Prostate gland (tissue), 2 donors: ENCODE measurements around the gene CBFA2T3.

ENCODE experiments used
- CTCF ChIP-seq, 4 experiments: fragments of 200-600 bp in 2 of 4; fragments of 450-650 bp in 2 of 4; sonication (generic) in 2 of 4; IDR thresholded peaks; 1 replicate in 3 of 4; 2 replicates in 1 of 4; pipeline ENCODE4 v1.5.1; 2016 to 2019; ENCODE audit warnings: antibody characterized with exemption in 4 of 4, mild to moderate bottlenecking in 2 of 4, moderate library complexity in 2 of 4
- POLR2A ChIP-seq: fragments of 450-650 bp; IDR thresholded peaks from one replicate; pipeline ENCODE4 v1.6.1; 2016; ENCODE audit warnings: antibody characterized with exemption, mild to moderate bottlenecking

GRCh38 chr16:88931373-88931900, 45.6 kb downstream of the CBFA2T3 start:
- no peak for TF ChIP-seq CTCF (IDR thresholded peaks at IDR 0.05)
- no peak for TF ChIP-seq POLR2A
